ENCODE measurements around the gene NTSR1. TPM values are rescaled to one million over a fixed set of nuclear protein-coding genes. Genes with fewer than 3 reads are reported as not detected.
A peak's percentile ranks its signal among the peaks of the same experiment; 100 is the strongest.

NTSR1 gene
- total and polyA plus RNA-seq, 3 experiments from 2014 or later: not detected

DNA sequence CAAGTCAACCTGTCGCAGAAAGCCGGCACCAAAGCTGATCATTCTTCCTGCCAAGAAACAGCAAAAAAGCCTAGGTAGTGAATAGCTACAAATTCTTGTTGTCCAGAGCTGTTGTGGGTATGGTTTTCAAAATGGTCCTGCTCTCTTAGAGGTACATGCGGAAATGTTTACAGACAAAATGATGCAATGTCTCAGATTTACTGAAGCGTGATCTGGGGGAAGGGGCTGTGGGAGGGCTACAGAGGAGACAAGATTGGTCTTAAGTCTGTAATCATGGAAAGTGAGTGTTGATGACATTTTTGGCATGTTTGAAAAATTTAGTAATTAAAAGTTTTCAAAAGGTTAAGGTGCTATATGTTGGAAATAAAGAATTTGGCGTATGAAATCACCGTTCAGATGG, 6.2 kb downstream of the NTSR1 start:
- POLR2A ChIA-PET: no interaction called here
- H3K36me3 ChIP-seq (ENCODE audit: insufficient read depth, low read length): no peaks in the 10 kb centered on the region
- CTCF ChIA-PET: no interaction called here
- H3K4me3 ChIP-seq (ENCODE audit: low read length): no peak overlapping the region
- peaks cover 20% of the 10 kb centered on the region for H3K4me1 ChIP-seq (ENCODE audit: insufficient read depth, low read length)
- H3K27ac Mint-ChIP-seq: peak overlapping the region in 4 of 8 donors; percentile 44 to 71 (median 68)
- H3K9me3 Mint-ChIP-seq: peaks cover 0 to 6% (median 4%) of the 10 kb centered on the region in 5 donors
- DNase-seq: no peak
- peaks cover 5% of the 10 kb centered on the region for H3K27me3 ChIP-seq (ENCODE audit: insufficient read depth, low read length, poor library complexity, severe bottlenecking)
- peaks cover 23 to 34% (median 25%) of the 10 kb centered on the region in 3 donors for H3K4me1 Mint-ChIP-seq
- no peaks in the 10 kb centered on the region for H3K9me3 ChIP-seq (ENCODE audit: low read length)
- no peaks in the 10 kb centered on the region for H3K36me3 Mint-ChIP-seq
- H3K27me3 Mint-ChIP-seq: peaks cover 9 to 16% of the 10 kb centered on the region in 2 donors
- no peak overlapping the region for H3K27ac ChIP-seq (ENCODE audit: low read depth, low read length)
- H3K4me3 Mint-ChIP-seq: peak overlapping the region in 2 of 7 donors; percentile 21 to 46

DNA sequence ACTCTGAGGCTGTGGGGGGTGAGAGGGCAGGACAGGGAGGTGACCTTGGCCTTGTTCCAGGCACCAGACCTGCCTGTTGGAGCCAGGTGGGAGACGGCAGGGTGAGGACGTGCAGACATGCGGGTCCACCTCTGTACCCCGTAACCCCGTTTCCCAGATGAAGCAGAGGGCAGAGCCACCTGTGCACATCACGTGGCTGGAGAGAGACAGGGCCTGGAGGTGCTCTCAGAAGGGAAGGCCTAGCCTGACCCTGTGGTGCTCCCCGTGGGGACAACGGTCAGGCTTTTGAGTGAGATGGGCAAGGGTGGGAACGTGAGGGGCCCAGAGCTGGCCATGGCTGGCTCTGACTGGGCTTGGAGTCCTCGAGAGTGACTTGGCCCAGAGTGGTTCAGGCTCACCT, 6.6 kb downstream of the NTSR1 start:
- H3K27ac Mint-ChIP-seq: peak overlapping the region in 4 of 8 donors; percentile 44 to 95 (median 81)
- no peak for DNase-seq

DNA sequence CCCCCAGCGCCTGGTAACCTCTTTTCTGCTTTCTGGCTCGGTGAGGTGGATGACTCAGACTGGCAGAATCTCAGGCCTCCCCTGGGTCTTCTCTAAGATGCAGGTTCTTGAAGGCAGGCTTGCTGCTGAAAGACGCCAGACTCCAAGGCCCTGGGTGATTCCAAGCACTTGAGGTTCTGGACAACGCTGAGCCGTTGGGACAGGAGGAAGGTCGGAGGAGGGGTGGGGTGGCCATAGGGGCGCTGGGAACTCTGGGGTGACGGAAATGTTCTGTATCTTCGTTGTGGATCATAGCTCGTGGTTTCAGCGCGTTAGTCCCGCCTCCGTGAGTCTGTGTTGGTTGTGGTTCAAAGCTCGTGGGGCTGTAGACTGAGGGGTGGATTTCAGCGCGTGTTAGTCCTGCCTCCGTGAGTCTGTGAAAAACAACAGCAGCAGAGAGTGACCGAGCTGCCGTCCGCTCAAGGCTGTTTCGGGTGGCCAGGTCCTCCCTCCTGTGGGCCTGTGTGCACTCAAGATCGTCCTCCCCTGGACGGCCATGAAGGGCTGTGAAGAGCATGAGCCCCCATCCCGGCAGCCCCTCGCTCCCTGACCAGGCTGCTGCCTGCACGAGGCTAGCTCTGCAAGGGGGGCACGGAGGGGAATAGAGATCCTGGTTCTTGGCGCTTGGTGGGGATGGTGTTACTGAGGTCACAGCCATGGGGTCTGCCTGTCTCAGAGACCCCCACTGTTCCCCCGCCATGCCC, 7.7 kb downstream of the NTSR1 start:
- H3K27ac Mint-ChIP-seq: peak overlapping the region; percentile 11 to 95 (median 90)
- POLR2A ChIA-PET: interaction anchor here (0.6 to 1.1 kb wide), 4 partner anchors 24 to 84 kb away, joined by 3 to 11 read pairs (median 4); no protein-coding TSS in a partner anchor

More for the DNA sequence above, 6.6 kb downstream of the NTSR1 start:
- H3K27me3 Mint-ChIP-seq: peaks cover 7 to 14% of the 10 kb centered on the region in 2 donors
- H3K4me3 ChIP-seq (ENCODE audit: low read length): no peak overlapping the region
- no peak overlapping the region for H3K27ac ChIP-seq (ENCODE audit: low read depth, low read length)
- ChIA-PET CTCF (interaction anchor here (1.1 to 1.7 kb wide), 2 partner anchors 76 to 79 kb away, joined by 3 read pairs; no protein-coding TSS in a partner anchor), POLR2A (no interaction called here)
- no peaks in the 10 kb centered on the region for H3K36me3 ChIP-seq (ENCODE audit: insufficient read depth, low read length)
- H3K9me3 ChIP-seq (ENCODE audit: low read length): no peaks in the 10 kb centered on the region
- no peak overlapping the region for H3K4me3 Mint-ChIP-seq
- peaks cover 23 to 32% (median 25%) of the 10 kb centered on the region in 3 donors for H3K4me1 Mint-ChIP-seq
- H3K36me3 Mint-ChIP-seq: no peaks in the 10 kb centered on the region
- peaks cover 20% of the 10 kb centered on the region for H3K4me1 ChIP-seq (ENCODE audit: insufficient read depth, low read length)
- peaks cover under 1 to 8% (median 5%) of the 10 kb centered on the region in 5 donors for H3K9me3 Mint-ChIP-seq
- peaks cover 1% of the 10 kb centered on the region for H3K27me3 ChIP-seq (ENCODE audit: insufficient read depth, low read length, poor library complexity, severe bottlenecking)

DNA sequence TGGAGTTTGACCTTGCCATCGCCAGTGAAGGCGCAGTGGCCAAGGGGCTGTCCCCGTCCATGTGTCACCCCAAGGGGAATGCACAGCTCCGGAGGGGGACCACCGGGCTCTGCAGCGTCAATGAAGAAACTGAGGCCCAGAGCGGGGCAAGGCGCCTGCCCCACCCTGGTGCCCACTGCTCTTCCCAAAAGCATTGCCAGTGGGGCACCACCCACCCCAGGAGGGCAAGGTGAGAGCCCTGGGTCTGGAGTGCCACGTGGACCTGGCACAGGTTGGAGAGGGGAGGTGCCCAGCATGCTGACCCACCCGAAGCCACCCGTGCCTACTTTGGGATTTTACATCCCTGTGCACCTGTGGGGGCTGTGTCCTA, 8.3 kb downstream of the NTSR1 start:
- Histone ChIP-seq H3K27ac (ENCODE audit: low read depth, low read length) (no peak overlapping the region), H3K9me3 (ENCODE audit: low read length) (peaks cover 6% of the 10 kb centered on the region), H3K27me3 (ENCODE audit: insufficient read depth, low read length, poor library complexity, severe bottlenecking) (no peaks in the 10 kb centered on the region), H3K36me3 (ENCODE audit: insufficient read depth, low read length) (no peaks in the 10 kb centered on the region), H3K4me1 (ENCODE audit: insufficient read depth, low read length) (peaks cover 20% of the 10 kb centered on the region), H3K4me3 (ENCODE audit: low read length) (no peak overlapping the region)
- H3K27ac Mint-ChIP-seq: peak overlapping the region in 1 of 8 donors; percentile 75
- H3K36me3 Mint-ChIP-seq: peaks cover 0 to 8% (median 1%) of the 10 kb centered on the region in 3 donors
- H3K9me3 Mint-ChIP-seq: peaks cover 11 to 24% (median 16%) of the 10 kb centered on the region in 5 donors
- ChIA-PET CTCF (interaction anchor here (0.6 to 1.7 kb wide), 6 partner anchors 9 to 91 kb away, joined by 3 to 5 read pairs (median 3); partner anchors contain the start of gene NTSR1), POLR2A (interaction anchor here (0.6 to 1.1 kb wide), 4 partner anchors 23 to 84 kb away, joined by 3 to 11 read pairs (median 4); no protein-coding TSS in a partner anchor)
- H3K27me3 Mint-ChIP-seq: peaks cover 3 to 10% of the 10 kb centered on the region in 2 donors
- no peak for DNase-seq
- H3K4me1 Mint-ChIP-seq: peaks cover 23 to 30% (median 28%) of the 10 kb centered on the region in 3 donors
- H3K4me3 Mint-ChIP-seq: no peak overlapping the region

More for the DNA sequence above, 7.7 kb downstream of the NTSR1 start:
- CTCF ChIA-PET: interaction anchor here (0.6 to 1.7 kb wide), 8 partner anchors 8 to 92 kb away, joined by 3 to 5 read pairs (median 3); partner anchors contain the start of gene NTSR1
- peaks cover 6 to 18% (median 10%) of the 10 kb centered on the region in 5 donors for H3K9me3 Mint-ChIP-seq
- H3K9me3 ChIP-seq (ENCODE audit: low read length): peaks cover 1% of the 10 kb centered on the region
- H3K36me3 Mint-ChIP-seq: peaks cover 0 to 2% (median 0%) of the 10 kb centered on the region in 3 donors
- H3K36me3 ChIP-seq (ENCODE audit: insufficient read depth, low read length): no peaks in the 10 kb centered on the region
- peaks cover 20% of the 10 kb centered on the region for H3K4me1 ChIP-seq (ENCODE audit: insufficient read depth, low read length)
- peak overlapping the region in 6 of 7 donors; percentile 59 to 87 (median 78) for H3K4me3 Mint-ChIP-seq
- H3K4me1 Mint-ChIP-seq: peaks cover 23 to 28% (median 25%) of the 10 kb centered on the region in 3 donors
- peak; percentile 11 to 71 (median 29) for DNase-seq
- peak overlapping the region; percentile 23 for H3K4me3 ChIP-seq (ENCODE audit: low read length)
- H3K27ac ChIP-seq (ENCODE audit: low read depth, low read length): no peak overlapping the region
- H3K27me3 ChIP-seq (ENCODE audit: insufficient read depth, low read length, poor library complexity, severe bottlenecking): no peaks in the 10 kb centered on the region
- H3K27me3 Mint-ChIP-seq: peaks cover 3 to 10% of the 10 kb centered on the region in 2 donors

DNA sequence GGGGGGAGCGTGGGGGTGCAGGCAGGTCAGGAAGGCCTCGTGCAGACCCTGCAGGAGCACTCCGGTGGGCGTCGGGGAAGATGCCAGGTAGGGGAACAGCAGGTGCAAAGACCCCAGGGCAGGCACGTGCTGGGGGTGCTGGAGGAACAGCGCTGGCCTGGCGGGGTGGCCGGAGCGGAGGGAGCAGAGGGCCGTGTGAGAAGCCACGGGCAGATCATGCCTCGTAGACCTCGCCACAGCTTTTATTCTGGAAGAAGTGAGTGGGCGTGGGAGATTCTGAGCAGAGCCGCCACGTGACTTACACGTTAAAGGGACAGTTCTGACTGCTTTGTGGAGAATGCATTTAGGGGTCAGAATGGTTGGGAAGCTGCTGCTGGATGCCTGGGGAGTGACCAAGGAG, 9.3 kb downstream of the NTSR1 start:
- peaks cover 3 to 8% of the 10 kb centered on the region in 2 donors for H3K27me3 Mint-ChIP-seq
- H3K36me3 Mint-ChIP-seq: peaks cover 0 to 9% (median 4%) of the 10 kb centered on the region in 3 donors
- Histone ChIP-seq H3K36me3 (ENCODE audit: insufficient read depth, low read length) (no peaks in the 10 kb centered on the region), H3K4me3 (ENCODE audit: low read length) (no peak overlapping the region), H3K4me1 (ENCODE audit: insufficient read depth, low read length) (peaks cover 20% of the 10 kb centered on the region), H3K27me3 (ENCODE audit: insufficient read depth, low read length, poor library complexity, severe bottlenecking) (no peaks in the 10 kb centered on the region), H3K27ac (ENCODE audit: low read depth, low read length) (no peak overlapping the region), H3K9me3 (ENCODE audit: low read length) (peaks cover 6% of the 10 kb centered on the region)
- H3K4me3 Mint-ChIP-seq: no peak overlapping the region
- DNase-seq: no peak
- ChIA-PET CTCF (no interaction called here), POLR2A (no interaction called here)
- no peak overlapping the region for H3K27ac Mint-ChIP-seq
- peaks cover 11 to 30% (median 20%) of the 10 kb centered on the region in 5 donors for H3K9me3 Mint-ChIP-seq
- peaks cover 23 to 30% (median 28%) of the 10 kb centered on the region in 3 donors for H3K4me1 Mint-ChIP-seq

DNA sequence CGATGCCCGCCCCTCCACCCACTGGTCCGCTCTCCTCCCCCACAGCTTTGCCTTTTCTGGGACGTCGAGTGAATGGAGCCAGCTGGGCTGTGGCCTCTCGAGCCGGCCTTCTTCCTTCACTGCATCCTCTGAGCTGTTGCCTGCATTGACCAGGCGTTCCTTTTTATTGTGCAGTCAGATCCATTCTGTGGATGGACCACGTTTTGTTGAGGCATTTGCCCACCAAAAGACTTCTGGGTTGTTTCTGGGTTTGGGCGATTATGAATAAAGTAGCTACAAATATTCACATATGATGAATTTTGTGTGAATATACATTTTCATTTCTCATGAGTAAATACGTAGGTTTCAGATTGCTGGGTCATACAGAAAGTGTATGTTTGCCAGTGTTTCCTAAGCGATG, 9.9 kb downstream of the NTSR1 start:
- no peaks in the 10 kb centered on the region for H3K36me3 ChIP-seq (ENCODE audit: insufficient read depth, low read length)
- ChIA-PET CTCF (interaction anchor here (1.5 kb wide), 1 partner anchor 72 kb away, joined by 4 read pairs; no protein-coding TSS in a partner anchor), POLR2A (no interaction called here)
- H3K9me3 Mint-ChIP-seq: peaks cover 11 to 30% (median 20%) of the 10 kb centered on the region in 5 donors
- peak overlapping the region in 1 of 8 donors; percentile 17 for H3K27ac Mint-ChIP-seq
- H3K4me3 ChIP-seq (ENCODE audit: low read length): no peak overlapping the region
- peaks cover 23 to 30% (median 28%) of the 10 kb centered on the region in 3 donors for H3K4me1 Mint-ChIP-seq
- H3K36me3 Mint-ChIP-seq: peaks cover 0 to 9% (median 4%) of the 10 kb centered on the region in 3 donors
- H3K4me3 Mint-ChIP-seq: no peak overlapping the region
- no peaks in the 10 kb centered on the region for H3K27me3 ChIP-seq (ENCODE audit: insufficient read depth, low read length, poor library complexity, severe bottlenecking)
- peaks cover 3 to 8% of the 10 kb centered on the region in 2 donors for H3K27me3 Mint-ChIP-seq
- no peak overlapping the region for H3K27ac ChIP-seq (ENCODE audit: low read depth, low read length)
- DNase-seq: no peak
- H3K9me3 ChIP-seq (ENCODE audit: low read length): peaks cover 6% of the 10 kb centered on the region
- H3K4me1 ChIP-seq (ENCODE audit: insufficient read depth, low read length): peaks cover 20% of the 10 kb centered on the region

DNA sequence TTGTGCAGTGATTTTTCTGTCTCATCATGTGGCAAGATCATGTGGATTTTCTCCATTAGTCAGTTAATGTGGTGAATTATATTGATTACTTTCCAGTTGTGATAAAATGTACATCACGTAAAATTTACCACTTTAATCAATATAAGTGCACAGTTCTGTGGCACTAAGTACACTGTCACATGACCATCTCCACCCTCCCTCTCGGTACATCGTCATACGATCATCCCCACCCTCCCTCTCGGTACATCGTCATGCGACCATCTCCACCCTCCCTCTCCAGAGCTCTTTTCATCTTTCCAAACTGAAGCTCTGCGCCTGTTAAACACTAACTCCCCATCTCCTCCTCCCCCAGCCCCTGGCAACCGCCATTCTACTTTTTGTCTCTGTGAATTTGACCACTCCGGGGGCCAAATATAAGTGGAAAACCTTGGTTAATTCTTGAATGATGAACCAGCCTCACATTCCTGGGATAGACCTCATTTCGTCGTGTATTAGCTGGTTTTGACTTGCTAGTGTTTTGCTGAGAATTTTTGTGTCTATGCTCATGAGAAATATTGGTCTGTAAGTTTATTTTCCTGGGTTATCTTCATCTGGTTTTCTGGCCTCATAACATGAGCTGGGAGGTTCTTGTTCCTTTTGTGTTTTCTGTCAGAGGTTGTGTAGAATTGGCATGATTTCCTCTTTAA, 10.8 kb downstream of the NTSR1 start:
- ChIA-PET CTCF (interaction anchor here (1.5 kb wide), 1 partner anchor 72 kb away, joined by 4 read pairs; no protein-coding TSS in a partner anchor), POLR2A (interaction anchor here (1.1 kb wide), 1 partner anchor 20 kb away, joined by 3 read pairs; no protein-coding TSS in a partner anchor)
- DNase-seq: no peak

More for the DNA sequence above, 10.8 kb downstream of the NTSR1 start:
- Mint-ChIP-seq H3K36me3 (peaks cover 0 to 9% (median 4%) of the 10 kb centered on the region in 3 donors), H3K27me3 (peaks cover 3 to 8% of the 10 kb centered on the region in 2 donors), H3K4me3 (no peak overlapping the region), H3K4me1 (peaks cover 20 to 30% (median 28%) of the 10 kb centered on the region in 3 donors), H3K27ac (no peak overlapping the region), H3K9me3 (peaks cover 11 to 30% (median 20%) of the 10 kb centered on the region in 5 donors)
- Histone ChIP-seq H3K9me3 (ENCODE audit: low read length) (peaks cover 6% of the 10 kb centered on the region), H3K36me3 (ENCODE audit: insufficient read depth, low read length) (no peaks in the 10 kb centered on the region), H3K4me1 (ENCODE audit: insufficient read depth, low read length) (peaks cover 20% of the 10 kb centered on the region), H3K27me3 (ENCODE audit: insufficient read depth, low read length, poor library complexity, severe bottlenecking) (no peaks in the 10 kb centered on the region), H3K27ac (ENCODE audit: low read depth, low read length) (no peak overlapping the region), H3K4me3 (ENCODE audit: low read length) (no peak overlapping the region)
